Panc1 (cell line): ENCODE data around the gene SF3A1.

Source experiments
- CTCF ChIP-seq: fragments of 450-650 bp; IDR thresholded peaks from 2 replicates; pipeline ENCODE4 v1.5.1; 2017; ENCODE audit warnings: mild to moderate bottlenecking
- POLR2AphosphoS5 ChIP-seq: IDR thresholded peaks from 2 replicates; pipeline ENCODE4 v1.6.1; 2012; ENCODE audit warnings: mild to moderate bottlenecking, low read depth, low read length, moderate library complexity
- TCF7L2 ChIP-seq: IDR thresholded peaks from 2 replicates; pipeline ENCODE4 v1.6.1; 2011; ENCODE audit warnings: mild to moderate bottlenecking, low read depth, low read length, inconsistent platforms
- TF ChIP-seq, protein P1 (sequence below), 2 experiments: IDR thresholded peaks; 2 replicates each; pipeline ENCODE4 v1.6.1; 2011 to 2012; ENCODE audit warnings: low read depth in 2 of 2, control low read depth in 1 of 2, low read length in 1 of 2, mild to moderate bottlenecking in 1 of 2, moderate library complexity in 1 of 2; ENCODE audit not compliant: insufficient read depth in 1 of 2

DNA sequence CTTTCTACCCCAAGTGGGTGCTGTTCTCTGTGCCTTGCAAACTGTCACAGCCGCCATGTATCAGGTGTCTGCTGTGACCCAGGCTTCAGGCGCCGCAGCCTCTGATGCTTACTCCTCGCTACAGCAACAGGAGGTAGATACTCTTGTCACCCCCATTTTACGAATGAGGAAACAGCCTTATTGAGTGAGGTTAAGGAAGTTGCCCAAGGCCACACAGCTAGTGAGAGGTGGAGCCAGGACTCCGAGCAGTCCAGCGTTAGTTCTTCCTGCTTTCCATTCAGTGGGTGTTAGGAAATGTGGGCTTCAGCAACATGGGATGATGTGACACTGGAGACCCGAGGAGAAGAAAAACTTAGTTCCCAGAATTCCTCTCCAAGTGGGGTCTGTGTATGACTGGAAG, 16.2 kb upstream of the SF3A1 start:
- no peak for TF ChIP-seq CTCF
- TF ChIP-seq POLR2AphosphoS5 = no peak
- no peak for TF ChIP-seq TCF7L2
- TF ChIP-seq, protein P1, sequence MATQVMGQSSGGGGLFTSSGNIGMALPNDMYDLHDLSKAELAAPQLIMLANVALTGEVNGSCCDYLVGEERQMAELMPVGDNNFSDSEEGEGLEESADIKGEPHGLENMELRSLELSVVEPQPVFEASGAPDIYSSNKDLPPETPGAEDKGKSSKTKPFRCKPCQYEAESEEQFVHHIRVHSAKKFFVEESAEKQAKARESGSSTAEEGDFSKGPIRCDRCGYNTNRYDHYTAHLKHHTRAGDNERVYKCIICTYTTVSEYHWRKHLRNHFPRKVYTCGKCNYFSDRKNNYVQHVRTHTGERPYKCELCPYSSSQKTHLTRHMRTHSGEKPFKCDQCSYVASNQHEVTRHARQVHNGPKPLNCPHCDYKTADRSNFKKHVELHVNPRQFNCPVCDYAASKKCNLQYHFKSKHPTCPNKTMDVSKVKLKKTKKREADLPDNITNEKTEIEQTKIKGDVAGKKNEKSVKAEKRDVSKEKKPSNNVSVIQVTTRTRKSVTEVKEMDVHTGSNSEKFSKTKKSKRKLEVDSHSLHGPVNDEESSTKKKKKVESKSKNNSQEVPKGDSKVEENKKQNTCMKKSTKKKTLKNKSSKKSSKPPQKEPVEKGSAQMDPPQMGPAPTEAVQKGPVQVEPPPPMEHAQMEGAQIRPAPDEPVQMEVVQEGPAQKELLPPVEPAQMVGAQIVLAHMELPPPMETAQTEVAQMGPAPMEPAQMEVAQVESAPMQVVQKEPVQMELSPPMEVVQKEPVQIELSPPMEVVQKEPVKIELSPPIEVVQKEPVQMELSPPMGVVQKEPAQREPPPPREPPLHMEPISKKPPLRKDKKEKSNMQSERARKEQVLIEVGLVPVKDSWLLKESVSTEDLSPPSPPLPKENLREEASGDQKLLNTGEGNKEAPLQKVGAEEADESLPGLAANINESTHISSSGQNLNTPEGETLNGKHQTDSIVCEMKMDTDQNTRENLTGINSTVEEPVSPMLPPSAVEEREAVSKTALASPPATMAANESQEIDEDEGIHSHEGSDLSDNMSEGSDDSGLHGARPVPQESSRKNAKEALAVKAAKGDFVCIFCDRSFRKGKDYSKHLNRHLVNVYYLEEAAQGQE (IDR thresholded peaks at IDR 0.05; ENCODE audit: insufficient read depth in 1 of 2, low read depth in 2 of 2, low read length in 1 of 2) = no peak
